HG03097 (cell line): ENCODE data around the gene TAS1R3.

Experiments used
- ATAC-seq: cut with Tn5 transposase; IDR thresholded peaks from one replicate; pipeline ENCODE4 v1.9.1; 2021; ENCODE audit not compliant: unreplicated experiment, low FRiP score

Gene TAS1R3

DNA sequence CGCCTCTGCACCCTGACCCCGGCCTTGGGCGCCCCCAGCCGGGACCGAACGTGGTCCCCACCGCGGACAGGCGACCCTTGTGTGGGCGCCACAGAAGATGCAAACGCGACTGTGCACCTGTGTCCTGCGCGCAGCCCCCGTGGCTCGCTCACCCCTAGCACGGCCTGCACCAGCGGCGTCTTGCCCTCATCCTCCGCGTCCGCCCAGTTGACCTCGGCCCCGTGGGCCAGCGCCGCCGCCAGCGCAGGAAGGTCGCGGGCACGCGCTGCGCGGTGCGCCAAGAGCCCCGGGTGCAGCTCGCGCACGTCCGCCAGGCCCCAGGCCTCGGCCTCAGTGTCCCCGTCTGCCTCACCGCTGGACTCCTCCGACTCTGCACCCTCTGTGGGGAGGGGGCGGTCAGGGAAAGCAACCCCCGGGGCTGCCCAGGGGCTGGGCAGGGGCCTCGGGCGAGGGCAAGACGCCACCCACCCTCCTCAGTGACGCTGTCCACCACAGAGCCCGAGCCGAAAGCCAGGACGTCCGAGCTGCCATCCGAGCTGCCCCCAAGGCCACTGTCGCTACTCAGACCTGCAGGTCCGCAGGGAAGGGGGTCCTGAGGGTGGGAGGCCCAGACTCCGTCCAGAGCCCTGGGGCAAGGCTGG lies 36.7 kb upstream of the TAS1R3 start:
- ATAC-seq: no peak

GRCh38 chr1:1295154-1295923 lies 35.7 kb upstream of the TAS1R3 start:
- no peak for ATAC-seq

DNA sequence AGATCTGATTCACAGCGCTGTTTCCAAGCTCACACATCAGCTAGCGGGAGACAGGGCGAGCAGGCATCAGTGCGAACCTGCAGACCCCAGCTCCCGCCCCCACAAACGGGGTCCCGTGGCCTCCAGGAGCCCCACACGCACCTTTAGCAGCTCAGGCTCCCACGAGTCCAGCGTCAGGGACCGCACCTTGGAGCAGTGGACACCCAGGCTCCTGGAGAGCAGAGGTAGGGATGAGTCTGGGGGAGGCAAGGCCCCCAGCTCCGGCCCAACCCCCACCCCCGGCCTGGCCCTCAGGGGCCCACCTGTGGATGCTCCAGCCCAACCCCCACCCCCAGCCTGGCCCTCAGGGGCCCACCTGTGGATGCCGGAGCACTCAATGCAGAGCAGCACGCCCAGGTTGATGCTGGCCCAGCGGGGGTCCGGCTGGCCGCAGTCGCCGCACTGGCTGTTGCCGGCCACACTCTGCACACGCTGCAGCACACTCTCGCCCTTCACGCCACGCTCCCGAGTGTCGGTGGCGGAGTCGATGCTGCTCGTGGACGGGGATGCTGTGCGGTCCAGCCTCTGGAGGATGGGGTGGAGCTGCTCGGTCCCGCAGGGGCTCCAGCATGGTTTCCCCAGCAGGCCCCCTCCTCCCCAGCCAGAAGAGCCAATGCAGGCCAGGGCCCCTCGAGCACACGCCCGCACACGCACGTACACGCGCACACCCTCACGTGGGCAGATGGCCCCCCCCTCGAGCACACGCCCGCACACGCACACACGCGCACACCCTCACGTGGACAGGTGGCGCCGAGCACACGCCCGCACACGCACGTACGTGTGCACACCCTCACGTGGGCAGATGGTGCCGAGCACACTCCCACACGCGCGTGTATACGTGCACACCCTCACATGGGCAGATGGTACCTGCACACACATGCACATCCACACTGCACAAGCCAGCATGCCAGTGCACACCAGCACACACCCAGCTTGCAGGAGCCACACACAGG lies 34.7 kb upstream of the TAS1R3 start:
- no peak for ATAC-seq

- no peak for ATAC-seq
These were observed 33.2 kb upstream of the TAS1R3 start for GRCh38 chr1:1297802-1298424.

DNA sequence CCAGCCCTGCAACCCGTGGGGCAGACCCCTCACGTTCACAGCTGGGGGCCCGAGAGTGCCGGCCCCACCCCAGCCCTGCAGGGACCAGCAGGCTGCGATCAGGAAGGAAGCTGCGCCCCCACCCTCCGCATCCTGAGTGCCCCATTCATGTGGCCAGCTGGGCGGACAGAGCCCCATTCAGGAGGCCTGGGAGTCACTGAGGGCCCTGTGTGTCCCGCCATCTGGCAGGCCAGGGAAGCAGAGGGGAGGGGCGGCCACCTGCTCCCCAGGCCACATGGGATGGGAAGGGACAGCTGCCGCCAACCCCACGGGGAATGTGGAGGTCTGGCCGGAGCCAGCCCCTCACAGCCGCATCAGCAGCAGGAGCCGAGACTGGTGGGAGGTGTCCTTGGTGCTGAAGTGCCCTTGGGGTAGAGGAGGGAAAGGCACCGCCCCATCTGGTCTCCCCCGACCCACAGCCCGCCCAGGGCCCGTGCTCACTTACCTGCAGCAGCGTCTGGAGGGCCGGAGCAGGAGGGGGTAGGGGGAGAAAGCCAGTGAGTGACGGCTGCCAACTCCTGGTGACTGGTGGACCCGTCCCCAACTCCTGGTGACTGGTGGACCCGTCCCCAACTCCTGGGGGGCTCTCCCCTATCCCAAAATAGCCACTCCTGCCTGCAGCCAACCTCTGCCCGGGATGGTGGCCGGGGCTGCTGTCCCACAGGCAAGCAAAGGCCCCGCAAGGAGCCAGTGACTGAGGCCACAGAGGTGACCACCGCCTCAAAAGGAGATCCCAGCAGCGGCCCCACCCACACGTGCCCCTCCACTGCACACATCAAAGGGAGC lies 32.0 kb upstream of the TAS1R3 start:
- no peak for ATAC-seq

DNA sequence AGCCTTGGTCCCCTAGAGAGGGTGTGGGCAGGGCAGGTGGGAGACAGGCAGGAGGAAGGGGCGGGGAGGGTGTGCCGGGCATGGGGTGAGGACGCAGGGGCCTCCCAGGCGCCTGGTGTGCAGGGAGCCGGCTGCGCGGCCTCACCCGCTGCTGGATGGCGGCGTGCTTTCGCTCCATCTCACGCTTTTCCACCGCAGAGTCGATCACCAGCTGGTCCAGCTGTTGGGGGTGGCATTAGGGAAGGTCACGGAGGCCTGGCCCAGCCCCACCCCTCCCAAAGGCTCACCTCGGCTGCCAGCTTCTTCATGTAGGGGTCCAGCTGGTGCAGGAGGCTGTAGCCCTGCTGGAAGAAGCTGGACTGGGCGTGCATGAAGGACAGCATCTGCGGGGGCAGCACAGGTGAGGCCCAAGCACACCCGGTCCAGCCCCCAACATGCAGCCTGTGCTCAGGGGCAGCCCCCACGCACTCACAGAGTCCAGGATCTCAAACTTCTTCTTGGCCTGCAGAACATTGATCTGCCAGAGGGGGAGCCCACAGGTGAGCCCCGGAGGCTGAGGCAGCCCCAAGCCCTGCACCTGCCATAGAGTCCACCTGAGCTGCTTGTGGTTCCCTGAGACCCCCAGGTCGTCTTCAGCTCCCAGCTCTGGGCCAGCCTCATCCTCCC lies 31.3 kb upstream of the TAS1R3 start:
- no peak for ATAC-seq

GRCh38 chr1:1300352-1300739 lies 30.7 kb upstream of the TAS1R3 start:
- ATAC-seq: no peak

DNA sequence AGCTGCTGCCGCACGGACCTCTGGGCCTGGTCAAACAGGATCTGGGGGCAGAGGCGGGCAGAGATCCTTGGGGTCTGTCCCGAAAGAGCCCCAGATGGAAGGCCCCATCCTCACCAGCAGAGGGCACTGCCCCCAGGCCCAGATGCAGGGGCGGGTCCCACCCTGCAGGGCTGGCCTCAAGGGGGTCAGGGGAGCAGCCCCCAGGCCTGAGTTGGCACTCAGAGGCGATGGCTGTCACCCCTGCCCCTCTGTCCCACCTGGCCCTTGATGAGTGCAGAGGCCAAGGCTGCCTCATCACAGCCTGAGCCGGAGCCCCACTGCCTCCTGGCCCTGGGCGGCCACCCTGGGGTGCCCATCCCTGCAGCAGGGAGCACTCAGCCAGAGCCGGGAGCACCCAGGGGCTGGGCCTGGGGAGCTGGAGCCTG lies 29.1 kb upstream of the TAS1R3 start:
- ATAC-seq: no peak

DNA sequence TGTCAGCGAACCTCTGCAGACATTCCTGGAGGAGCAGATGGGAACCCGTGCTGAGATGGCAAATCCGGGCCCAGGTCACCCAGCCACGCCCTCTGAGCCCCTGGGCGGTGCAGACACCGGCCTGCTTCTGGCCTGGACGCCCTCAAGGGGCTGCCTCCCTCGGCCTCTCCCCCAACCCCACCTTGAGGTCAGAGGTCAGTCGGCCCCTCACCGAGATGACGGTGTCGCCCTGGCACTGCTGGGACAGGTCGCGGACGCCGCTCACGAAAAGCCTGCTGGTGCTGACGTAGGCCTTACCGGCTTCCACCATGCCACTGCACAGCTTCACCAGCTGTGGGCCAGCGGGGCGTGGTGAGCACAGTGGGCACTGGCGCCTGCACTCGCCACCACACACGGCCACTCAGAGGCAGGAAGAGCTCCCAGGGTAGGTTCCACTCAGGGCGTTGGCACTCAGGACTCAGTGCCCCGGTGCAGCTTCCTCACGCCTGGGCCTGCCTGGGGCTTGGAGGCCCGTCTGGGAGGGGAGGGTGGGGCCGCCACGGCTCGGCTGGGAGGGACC lies 28.1 kb upstream of the TAS1R3 start:
- ATAC-seq: no peak

GRCh38 chr1:1303736-1304135 lies 27.3 kb upstream of the TAS1R3 start:
- ATAC-seq: no peak

DNA sequence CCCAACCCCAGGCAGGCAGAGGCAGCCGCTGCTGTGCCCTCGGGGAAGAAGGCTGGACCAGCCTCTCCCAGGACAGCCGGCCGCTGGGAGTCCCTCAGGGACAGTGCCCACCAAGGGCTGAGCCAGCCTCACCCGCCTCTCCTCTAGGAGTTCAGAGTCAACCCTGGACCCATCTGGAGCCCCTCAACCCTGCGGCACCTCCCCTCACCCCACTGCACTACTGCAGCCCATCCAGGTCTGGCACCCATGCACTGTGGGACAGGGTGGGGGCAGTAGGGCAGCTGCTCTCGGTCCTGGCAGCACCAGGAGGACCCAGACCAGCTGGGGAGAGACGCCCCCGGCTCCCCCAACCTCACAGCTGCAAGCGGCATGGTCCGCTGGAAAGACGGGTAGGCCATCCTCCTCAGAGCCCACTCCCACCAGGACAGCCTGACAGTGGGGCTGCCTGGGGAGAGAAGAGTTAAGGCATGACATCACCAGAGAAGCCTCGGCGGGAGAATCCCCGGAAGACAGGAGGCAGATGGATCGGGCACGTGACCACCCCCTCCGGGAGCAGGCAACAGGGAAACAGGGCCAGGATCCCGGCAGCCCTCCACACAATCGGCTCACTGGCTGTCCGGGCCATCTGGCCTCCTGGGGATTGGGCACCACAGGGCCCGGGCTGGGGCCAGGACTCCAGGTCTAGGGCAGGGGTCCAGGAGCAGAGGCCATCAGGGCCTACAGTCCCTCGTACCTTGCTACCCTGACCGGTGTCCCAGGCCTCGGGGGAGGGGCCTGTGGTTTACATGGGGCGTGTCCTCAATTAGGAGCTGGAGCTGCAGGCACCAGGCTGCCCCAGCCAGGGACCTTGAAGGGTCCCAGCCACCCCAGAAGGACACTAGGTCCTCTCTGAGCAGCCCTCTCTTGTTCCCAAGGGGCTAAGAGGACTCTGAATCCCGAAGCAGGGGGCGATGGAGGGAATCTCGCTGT lies 26.5 kb upstream of the TAS1R3 start:
- ATAC-seq: no peak

- no peak for ATAC-seq
These were observed 25.6 kb upstream of the TAS1R3 start for GRCh38 chr1:1305300-1306069.

- no peak for ATAC-seq
These were observed 24.9 kb upstream of the TAS1R3 start for GRCh38 chr1:1306070-1306660.

- ATAC-seq: no peak
These were observed 24.3 kb upstream of the TAS1R3 start for GRCh38 chr1:1306661-1307260.

DNA sequence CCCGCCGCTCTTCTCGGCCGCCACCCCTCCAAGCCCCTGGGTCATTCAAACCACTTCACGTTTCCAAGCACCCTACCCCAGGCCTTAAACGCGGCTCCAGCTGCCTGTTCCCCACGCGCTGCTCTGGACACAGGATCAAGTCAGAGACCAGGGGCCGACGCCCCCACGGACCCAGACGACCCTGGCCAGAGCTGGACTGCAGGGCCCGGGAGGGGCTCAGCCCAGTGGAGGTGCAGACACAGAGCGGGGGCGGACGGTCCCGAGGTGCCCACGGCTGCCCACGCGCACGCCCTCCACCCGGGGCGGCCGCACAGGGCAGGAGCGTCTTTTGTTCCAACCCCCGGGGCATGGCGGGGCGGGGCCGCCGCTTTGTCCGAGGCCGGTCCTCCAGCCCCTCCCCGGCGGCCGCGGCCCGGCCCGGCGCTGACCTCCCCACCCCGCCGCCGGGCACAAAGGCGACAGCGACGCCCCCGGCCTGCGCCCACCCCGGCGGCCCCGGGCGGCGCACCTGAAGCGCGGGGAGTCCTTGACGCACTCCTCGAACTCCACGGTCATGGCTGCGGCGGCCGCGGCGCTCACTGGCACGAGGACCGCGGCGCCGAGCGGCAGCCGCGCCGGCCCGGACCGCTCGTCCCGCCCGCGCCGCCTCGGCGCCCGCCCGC lies 23.7 kb upstream of the TAS1R3 start:
- no peak for ATAC-seq
